ENCODE results near the gene PRDM1. TPM values are rescaled to one million over a fixed set of nuclear protein-coding genes. Genes with fewer than 3 reads are reported as not detected.

Gene PRDM1
- total and polyA plus RNA-seq, 2 of the 13 experiments (the other 11 are each of a cell fraction or from before 2014, with no cell fraction given): 0.13 TPM; not detected in 1

DNA sequence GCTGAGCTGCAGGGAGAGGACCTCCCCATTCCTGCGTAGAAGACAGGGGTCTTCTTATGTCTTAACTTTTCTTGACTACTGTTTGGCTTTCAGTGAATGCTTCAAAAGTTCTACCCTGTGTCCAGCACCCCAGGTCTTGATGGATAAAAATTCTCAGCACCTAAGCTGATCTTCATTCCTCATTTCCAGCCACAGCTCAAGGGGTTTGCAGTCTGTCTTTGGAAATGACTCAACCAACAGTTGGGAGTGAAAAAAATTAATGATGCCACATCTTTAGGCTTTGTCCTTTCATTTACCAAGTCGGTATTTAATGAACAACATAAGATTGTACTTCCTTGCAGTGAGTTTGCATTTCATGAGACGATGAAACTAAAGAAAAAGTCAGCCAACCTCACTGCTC, 40.3 kb downstream of the PRDM1 start (continued):
- TF ChIP-seq, protein P1, sequence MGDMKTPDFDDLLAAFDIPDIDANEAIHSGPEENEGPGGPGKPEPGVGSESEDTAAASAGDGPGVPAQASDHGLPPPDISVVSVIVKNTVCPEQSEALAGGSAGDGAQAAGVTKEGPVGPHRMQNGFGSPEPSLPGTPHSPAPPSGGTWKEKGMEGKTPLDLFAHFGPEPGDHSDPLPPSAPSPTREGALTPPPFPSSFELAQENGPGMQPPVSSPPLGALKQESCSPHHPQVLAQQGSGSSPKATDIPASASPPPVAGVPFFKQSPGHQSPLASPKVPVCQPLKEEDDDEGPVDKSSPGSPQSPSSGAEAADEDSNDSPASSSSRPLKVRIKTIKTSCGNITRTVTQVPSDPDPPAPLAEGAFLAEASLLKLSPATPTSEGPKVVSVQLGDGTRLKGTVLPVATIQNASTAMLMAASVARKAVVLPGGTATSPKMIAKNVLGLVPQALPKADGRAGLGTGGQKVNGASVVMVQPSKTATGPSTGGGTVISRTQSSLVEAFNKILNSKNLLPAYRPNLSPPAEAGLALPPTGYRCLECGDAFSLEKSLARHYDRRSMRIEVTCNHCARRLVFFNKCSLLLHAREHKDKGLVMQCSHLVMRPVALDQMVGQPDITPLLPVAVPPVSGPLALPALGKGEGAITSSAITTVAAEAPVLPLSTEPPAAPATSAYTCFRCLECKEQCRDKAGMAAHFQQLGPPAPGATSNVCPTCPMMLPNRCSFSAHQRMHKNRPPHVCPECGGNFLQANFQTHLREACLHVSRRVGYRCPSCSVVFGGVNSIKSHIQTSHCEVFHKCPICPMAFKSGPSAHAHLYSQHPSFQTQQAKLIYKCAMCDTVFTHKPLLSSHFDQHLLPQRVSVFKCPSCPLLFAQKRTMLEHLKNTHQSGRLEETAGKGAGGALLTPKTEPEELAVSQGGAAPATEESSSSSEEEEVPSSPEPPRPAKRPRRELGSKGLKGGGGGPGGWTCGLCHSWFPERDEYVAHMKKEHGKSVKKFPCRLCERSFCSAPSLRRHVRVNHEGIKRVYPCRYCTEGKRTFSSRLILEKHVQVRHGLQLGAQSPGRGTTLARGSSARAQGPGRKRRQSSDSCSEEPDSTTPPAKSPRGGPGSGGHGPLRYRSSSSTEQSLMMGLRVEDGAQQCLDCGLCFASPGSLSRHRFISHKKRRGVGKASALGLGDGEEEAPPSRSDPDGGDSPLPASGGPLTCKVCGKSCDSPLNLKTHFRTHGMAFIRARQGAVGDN (CRISPR knock-in tag; IDR thresholded peaks at IDR 0.05): no peak
- TF ChIP-seq ZNF781 (CRISPR knock-in tag; IDR thresholded peaks at IDR 0.05; ENCODE audit: borderline replicate concordance, not compliant biosample characterization) (no peak), SUZ12 (IDR thresholded peaks at IDR 0.05; ENCODE audit: low read depth, low read length) (no peak), ZNF790 (CRISPR knock-in tag; IDR thresholded peaks at IDR 0.05; ENCODE audit: borderline replicate concordance) (no peak), MXI1 (IDR thresholded peaks at IDR 0.05; ENCODE audit: borderline replicate concordance, low read depth, low read length) (no peak), ZNF230 (CRISPR knock-in tag; IDR thresholded peaks at IDR 0.05) (no peak), ZNF34 (CRISPR knock-in tag; IDR thresholded peaks at IDR 0.05; ENCODE audit: borderline replicate concordance) (no peak)
- TF ChIP-seq, protein P2, sequence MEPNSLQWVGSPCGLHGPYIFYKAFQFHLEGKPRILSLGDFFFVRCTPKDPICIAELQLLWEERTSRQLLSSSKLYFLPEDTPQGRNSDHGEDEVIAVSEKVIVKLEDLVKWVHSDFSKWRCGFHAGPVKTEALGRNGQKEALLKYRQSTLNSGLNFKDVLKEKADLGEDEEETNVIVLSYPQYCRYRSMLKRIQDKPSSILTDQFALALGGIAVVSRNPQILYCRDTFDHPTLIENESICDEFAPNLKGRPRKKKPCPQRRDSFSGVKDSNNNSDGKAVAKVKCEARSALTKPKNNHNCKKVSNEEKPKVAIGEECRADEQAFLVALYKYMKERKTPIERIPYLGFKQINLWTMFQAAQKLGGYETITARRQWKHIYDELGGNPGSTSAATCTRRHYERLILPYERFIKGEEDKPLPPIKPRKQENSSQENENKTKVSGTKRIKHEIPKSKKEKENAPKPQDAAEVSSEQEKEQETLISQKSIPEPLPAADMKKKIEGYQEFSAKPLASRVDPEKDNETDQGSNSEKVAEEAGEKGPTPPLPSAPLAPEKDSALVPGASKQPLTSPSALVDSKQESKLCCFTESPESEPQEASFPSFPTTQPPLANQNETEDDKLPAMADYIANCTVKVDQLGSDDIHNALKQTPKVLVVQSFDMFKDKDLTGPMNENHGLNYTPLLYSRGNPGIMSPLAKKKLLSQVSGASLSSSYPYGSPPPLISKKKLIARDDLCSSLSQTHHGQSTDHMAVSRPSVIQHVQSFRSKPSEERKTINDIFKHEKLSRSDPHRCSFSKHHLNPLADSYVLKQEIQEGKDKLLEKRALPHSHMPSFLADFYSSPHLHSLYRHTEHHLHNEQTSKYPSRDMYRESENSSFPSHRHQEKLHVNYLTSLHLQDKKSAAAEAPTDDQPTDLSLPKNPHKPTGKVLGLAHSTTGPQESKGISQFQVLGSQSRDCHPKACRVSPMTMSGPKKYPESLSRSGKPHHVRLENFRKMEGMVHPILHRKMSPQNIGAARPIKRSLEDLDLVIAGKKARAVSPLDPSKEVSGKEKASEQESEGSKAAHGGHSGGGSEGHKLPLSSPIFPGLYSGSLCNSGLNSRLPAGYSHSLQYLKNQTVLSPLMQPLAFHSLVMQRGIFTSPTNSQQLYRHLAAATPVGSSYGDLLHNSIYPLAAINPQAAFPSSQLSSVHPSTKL (CRISPR knock-in tag; IDR thresholded peaks at IDR 0.05): no peak
- TF ChIP-seq, protein P3, sequence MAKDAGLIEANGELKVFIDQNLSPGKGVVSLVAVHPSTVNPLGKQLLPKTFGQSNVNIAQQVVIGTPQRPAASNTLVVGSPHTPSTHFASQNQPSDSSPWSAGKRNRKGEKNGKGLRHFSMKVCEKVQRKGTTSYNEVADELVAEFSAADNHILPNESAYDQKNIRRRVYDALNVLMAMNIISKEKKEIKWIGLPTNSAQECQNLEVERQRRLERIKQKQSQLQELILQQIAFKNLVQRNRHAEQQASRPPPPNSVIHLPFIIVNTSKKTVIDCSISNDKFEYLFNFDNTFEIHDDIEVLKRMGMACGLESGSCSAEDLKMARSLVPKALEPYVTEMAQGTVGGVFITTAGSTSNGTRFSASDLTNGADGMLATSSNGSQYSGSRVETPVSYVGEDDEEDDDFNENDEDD (CRISPR knock-in tag; IDR thresholded peaks at IDR 0.05; ENCODE audit: borderline replicate concordance): no peak
- TF ChIP-seq, protein P4, sequence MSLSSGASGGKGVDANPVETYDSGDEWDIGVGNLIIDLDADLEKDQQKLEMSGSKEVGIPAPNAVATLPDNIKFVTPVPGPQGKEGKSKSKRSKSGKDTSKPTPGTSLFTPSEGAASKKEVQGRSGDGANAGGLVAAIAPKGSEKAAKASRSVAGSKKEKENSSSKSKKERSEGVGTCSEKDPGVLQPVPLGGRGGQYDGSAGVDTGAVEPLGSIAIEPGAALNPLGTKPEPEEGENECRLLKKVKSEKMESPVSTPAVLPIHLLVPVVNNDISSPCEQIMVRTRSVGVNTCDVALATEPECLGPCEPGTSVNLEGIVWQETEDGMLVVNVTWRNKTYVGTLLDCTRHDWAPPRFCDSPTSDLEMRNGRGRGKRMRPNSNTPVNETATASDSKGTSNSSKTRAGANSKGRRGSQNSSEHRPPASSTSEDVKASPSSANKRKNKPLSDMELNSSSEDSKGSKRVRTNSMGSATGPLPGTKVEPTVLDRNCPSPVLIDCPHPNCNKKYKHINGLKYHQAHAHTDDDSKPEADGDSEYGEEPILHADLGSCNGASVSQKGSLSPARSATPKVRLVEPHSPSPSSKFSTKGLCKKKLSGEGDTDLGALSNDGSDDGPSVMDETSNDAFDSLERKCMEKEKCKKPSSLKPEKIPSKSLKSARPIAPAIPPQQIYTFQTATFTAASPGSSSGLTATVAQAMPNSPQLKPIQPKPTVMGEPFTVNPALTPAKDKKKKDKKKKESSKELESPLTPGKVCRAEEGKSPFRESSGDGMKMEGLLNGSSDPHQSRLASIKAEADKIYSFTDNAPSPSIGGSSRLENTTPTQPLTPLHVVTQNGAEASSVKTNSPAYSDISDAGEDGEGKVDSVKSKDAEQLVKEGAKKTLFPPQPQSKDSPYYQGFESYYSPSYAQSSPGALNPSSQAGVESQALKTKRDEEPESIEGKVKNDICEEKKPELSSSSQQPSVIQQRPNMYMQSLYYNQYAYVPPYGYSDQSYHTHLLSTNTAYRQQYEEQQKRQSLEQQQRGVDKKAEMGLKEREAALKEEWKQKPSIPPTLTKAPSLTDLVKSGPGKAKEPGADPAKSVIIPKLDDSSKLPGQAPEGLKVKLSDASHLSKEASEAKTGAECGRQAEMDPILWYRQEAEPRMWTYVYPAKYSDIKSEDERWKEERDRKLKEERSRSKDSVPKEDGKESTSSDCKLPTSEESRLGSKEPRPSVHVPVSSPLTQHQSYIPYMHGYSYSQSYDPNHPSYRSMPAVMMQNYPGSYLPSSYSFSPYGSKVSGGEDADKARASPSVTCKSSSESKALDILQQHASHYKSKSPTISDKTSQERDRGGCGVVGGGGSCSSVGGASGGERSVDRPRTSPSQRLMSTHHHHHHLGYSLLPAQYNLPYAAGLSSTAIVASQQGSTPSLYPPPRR (CRISPR knock-in tag; IDR thresholded peaks at IDR 0.05; ENCODE audit: borderline replicate concordance): no peak
- TF ChIP-seq, protein P5, sequence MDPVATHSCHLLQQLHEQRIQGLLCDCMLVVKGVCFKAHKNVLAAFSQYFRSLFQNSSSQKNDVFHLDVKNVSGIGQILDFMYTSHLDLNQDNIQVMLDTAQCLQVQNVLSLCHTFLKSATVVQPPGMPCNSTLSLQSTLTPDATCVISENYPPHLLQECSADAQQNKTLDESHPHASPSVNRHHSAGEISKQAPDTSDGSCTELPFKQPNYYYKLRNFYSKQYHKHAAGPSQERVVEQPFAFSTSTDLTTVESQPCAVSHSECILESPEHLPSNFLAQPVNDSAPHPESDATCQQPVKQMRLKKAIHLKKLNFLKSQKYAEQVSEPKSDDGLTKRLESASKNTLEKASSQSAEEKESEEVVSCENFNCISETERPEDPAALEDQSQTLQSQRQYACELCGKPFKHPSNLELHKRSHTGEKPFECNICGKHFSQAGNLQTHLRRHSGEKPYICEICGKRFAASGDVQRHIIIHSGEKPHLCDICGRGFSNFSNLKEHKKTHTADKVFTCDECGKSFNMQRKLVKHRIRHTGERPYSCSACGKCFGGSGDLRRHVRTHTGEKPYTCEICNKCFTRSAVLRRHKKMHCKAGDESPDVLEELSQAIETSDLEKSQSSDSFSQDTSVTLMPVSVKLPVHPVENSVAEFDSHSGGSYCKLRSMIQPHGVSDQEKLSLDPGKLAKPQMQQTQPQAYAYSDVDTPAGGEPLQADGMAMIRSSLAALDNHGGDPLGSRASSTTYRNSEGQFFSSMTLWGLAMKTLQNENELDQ (CRISPR knock-in tag; IDR thresholded peaks at IDR 0.05; ENCODE audit: borderline replicate concordance): no peak
